ENCODE data around the gene CACNB2.
"Not testable (repeated sequence)": the region's sequence is repeated elsewhere in the genome, so short reads cannot be mapped to it uniquely, and the experiment has no call there.

CACNB2 gene

DNA sequence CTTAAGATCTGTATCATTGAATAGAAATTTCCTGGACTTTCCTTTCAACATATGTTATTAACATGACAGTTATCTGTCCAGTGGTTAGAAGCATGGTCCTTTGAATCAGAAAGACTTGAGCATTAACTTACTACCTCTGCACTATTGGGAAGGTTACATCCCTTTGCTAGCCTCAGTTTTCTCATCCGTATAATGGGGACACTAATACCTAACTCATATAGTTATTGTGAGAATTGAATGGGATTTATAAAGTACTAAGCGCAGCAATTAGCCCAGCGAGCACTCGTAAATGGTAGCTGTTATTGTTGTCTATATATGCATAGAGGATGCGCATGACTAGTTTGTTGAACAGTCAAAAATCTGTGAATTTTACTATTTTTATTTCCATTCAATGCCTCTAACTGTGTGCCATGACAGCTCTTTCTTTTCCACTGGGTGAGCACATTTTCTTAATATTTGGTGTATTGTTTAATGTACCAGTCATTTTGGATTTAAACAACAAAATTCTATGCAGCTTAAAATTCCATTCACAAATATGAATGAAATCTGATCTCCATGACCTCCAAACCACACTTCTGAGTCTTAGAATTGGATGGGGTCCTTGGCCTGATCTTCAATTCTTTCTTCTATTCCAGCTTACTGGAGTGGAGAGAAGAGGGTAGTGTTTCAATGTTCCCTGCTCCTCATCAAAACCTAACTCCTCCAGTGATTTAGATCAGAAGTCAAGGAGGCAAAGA lies 65.0 kb downstream of the CACNB2 start:
- no peak overlapping the region for H3K4me3 ChIP-seq (ENCODE audit: low read depth, low read length)
- TF ChIP-seq, protein P1, sequence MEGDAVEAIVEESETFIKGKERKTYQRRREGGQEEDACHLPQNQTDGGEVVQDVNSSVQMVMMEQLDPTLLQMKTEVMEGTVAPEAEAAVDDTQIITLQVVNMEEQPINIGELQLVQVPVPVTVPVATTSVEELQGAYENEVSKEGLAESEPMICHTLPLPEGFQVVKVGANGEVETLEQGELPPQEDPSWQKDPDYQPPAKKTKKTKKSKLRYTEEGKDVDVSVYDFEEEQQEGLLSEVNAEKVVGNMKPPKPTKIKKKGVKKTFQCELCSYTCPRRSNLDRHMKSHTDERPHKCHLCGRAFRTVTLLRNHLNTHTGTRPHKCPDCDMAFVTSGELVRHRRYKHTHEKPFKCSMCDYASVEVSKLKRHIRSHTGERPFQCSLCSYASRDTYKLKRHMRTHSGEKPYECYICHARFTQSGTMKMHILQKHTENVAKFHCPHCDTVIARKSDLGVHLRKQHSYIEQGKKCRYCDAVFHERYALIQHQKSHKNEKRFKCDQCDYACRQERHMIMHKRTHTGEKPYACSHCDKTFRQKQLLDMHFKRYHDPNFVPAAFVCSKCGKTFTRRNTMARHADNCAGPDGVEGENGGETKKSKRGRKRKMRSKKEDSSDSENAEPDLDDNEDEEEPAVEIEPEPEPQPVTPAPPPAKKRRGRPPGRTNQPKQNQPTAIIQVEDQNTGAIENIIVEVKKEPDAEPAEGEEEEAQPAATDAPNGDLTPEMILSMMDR (conservative IDR thresholded peaks at IDR 0.05; ENCODE audit: low read depth, low read length) = no peak
- peak; percentile 63 for DNase-seq (ENCODE audit: low read depth)

DNA sequence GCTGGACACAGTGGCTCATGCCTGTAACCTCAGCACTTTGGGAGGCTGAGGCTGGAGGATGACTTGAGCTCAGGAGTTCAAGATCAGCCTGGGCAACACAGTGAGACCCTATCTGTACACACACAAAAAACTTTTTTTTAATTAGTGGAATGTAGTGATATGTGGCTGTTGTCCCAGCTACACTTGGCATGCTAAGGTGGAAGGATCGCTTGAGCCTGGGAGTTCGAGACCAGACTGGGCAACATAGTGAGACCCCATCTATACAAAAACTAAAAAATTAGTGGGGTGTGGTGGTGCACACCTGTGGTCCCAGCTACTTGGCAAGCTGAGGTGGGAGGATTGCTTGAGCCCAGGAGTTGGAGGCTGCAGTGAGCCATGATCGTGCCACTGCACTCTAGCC lies 68.0 kb downstream of the CACNB2 start:
- not testable (repeated sequence) for H3K4me3 ChIP-seq (ENCODE audit: low read depth, low read length); DNase-seq (ENCODE audit: low read depth)

DNA sequence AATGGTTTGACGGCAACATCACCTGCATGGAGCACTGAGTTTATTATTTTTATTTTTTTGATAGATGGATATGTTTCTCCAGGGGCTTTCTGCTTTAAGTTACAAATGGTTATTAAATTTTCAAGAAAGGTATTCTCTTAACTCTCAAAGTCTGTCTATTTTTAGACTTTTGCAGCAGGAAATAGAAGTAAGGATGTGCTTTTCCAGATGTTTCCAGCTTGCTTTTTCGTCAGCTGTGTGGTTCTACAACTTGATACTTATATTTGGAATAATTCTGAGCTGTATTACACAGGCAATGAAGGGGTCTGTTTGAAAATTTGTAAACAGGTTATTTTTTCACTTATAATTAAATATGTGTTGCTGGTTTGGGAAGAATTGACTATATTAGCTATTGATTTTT lies 69.0 kb downstream of the CACNB2 start:
- H3K4me3 ChIP-seq (ENCODE audit: low read depth, low read length) = no peak overlapping the region

DNA sequence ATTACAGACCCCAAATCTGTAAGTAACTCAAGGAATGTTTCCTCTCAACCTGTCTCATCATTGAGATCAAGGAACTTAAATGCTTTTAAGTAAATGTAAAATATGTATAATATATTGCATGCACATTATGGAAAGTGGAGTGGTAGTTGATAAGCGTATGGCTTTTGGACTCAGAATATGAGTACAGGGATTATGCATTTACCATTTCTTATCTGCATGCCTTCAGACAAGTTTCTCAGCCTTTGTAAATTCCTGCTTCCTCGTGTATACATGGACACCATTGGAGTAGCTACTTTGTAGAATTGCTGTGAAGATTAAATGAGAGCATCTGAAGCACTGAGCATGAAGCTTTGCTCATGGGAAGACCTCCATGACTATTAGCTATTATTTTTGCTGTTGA lies 70.5 kb downstream of the CACNB2 start:
- H3K4me3 ChIP-seq (ENCODE audit: low read depth, low read length) = no peak overlapping the region
- DNase-seq (ENCODE audit: low read depth) = no peak

More for the DNA sequence above, 69.0 kb downstream of the CACNB2 start:
- no peak for DNase-seq (ENCODE audit: low read depth)
- TF ChIP-seq, protein P1 (conservative IDR thresholded peaks at IDR 0.05; ENCODE audit: low read depth, low read length) = no peak

DNA sequence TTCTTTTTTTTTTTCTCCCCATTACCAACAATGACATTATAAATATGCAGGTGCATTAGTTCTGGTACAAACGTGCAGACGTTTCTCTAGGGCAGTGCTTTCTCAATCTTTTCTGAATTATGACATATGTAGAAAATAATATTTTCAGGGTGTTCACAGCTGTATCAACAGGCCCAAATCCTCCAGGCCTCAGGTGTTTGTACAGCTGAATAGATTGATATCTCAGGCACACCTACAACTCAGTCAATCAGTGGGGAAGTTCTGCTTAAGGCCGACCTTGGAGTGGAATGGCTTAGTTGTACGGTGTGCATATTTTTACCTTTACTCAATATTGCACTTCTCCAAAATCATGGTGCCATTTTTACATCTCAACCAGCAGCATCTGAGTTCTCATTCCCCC lies 71.6 kb downstream of the CACNB2 start:
- DNase-seq (ENCODE audit: low read depth) = no peak

More for the DNA sequence above, 70.5 kb downstream of the CACNB2 start:
- TF ChIP-seq, protein P1 (conservative IDR thresholded peaks at IDR 0.05; ENCODE audit: low read depth, low read length) = no peak

DNA sequence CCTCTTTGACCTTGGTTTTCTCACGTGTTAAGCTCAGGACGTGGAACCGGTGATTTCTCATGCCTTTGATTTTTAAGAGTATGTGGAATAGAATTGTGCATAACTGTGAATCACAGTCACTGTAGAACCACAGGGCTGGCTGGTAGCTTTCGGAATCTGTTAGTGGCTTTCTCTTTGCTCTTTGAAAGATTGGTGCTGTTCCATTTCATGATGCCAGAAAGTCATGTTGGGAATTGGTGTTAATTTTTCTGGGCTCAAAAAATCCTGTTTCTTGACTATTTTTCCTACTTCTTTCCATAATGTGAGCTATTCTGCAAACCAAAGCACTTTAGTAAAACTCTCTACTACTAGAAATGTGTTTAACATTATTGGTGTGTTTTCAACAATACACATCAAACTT lies 73.0 kb downstream of the CACNB2 start:
- DNase-seq (ENCODE audit: low read depth) = no peak
- TF ChIP-seq, protein P1 (conservative IDR thresholded peaks at IDR 0.05; ENCODE audit: low read depth, low read length) = no peak
- no peak overlapping the region for H3K4me3 ChIP-seq (ENCODE audit: low read depth, low read length)

More for the DNA sequence above, 71.6 kb downstream of the CACNB2 start:
- no peak overlapping the region for H3K4me3 ChIP-seq (ENCODE audit: low read depth, low read length)
- TF ChIP-seq, protein P1 (conservative IDR thresholded peaks at IDR 0.05; ENCODE audit: low read depth, low read length) = no peak

DNA sequence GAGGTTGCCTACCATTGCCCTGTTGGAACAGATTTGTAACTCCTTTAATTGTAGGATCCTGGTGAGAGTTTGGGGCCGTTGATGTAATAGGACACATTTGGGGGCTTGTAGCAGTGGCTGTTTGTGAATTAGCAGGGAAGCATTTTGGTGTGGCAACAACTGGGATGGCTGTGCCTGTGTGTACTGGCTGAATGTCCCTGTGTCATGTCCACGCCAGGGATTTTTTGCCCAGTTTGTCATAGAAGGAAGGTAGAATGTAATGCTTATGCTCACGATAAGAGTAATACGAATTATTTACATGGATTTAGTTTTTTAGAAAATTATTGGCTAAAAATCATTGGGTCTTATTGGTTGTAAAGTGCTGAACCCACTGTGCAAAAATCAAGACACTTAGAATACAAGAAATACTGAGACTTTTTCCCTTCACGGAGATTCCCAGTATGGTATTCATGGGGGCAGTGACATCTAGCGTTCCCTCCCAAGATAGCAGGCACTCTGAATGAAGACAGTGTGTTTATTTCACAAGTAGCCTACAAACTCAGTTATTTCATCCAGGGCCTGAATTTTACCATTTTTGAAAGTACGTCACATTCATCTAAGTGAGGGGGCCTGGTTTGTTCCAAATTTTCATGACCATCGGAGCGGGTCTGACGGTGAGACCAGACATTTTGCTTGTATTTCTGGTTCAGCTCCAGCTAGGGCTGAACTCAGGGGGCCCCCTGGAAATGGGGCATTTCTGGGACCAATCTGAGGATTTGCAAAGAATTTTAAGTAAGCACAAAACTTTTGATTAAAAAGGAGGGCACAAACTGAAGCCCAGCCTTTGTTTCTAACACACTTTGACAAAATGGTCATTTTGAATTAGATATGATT lies 74.7 kb downstream of the CACNB2 start:
- H3K4me3 ChIP-seq (ENCODE audit: low read depth, low read length) = no peak overlapping the region
- TF ChIP-seq, protein P1 (conservative IDR thresholded peaks at IDR 0.05; ENCODE audit: low read depth, low read length) = peak; percentile 95
- peak; percentile 87 for DNase-seq (ENCODE audit: low read depth)
